Limb (tissue), 2 donors: ENCODE data around the gene PAX7.
"Not testable (repeated sequence)": the region's sequence is repeated elsewhere in the genome, so short reads cannot be mapped to it uniquely, and the experiment has no call there.

ENCODE experiments used
- DNase-seq, 2 donors: peaks; one replicate each; pipeline ENCODE4 v3.0.0-alpha.2; 2016; ENCODE audit errors: extremely low spot score in 2 of 2

PAX7 gene

DNA sequence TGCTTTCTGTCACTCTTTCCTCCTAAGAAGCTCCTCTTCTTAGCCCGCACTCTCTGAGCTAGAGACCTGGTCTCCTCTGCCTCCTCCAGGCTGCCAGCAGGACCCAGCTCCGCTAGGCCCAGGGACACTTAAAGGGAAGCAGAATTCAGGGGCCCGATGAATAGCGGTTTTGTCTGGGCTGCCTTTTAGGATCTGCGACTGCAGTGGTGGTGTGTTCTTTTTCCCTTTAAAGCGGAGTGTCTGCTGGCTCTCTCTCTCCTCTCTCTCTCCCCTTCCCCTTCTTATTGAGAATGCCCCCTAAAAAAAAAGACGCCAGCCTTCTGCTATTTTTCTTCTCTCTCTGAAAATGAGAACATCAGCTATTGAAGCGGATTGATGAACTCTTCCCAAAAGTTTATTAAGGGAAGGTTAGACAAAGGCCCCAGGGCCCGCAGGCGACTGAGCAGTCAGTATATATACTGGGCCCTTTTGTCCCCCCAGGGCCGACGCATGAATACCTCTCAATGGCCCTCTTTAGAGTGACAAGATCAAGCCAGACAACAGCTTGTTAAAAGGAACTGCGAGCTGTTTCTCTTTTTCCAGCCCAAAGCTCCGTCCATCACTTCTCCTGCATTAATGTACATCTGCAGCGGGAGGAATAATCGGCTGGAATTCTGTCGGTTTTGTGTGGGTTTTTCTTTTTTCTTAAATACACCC, 27.0 kb downstream of the PAX7 start:
- no peak for DNase-seq

DNA sequence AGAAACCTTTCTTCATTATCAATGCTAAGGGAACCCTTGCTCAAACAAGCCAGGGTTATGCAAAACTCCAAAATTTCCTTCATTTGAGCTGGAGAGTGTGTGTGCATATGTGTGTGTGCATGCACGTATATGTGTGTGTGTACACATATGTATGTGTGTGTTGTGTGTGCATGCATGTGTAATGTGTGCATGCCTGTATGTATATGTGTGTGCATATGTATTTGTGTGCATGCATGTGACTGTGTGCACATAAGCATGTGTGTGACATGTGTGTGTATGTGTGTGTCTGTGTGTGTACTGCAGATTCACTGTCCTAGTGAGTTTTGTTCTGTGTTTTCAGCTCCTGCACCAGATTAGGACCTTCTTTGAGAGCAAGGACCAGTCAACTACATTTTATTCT, 28.2 kb downstream of the PAX7 start:
- DNase-seq = no peak

DNA sequence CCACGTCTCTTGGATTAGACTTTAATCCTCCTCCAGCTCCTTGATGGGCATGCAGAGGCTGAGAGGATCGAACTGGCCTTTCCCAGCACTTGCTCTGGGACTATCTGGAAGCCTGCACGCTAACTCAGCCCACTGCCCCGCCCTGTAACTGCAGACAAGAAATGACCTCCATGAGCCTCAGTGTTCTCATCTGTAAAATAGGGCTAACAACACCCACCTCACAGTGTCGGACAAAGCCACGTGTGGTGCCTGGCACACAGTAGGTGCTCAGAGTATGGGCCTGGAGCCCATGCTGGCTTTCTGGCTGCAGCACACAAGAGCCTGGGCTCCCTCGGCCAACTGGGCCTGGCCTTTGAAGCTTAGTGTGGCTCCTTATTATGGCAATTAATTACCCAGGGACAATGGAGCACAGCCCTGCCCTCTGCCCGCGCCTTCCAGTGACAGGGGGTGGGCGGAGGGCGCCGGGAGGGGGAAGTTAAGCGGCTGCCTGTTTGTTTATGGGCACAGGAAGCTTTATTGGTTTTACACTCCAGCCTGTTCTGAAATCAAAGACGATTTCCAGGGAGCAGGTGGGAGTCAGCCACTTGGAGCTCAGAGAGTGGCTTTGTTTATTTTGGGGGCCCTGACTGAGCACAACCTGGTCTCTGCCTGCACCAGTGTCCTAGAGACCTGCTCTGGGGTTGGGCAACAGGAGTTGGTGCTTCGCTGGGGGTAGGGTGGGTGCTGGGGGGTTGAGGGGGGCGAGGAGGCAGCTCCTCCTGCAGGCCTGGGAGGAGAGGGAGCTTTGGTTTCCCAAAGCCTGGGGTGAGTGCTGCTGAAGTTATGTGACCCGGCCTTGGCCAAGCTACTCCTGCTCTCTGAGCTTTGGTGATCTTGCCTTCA, 31.0 kb downstream of the PAX7 start:
- no peak for DNase-seq

DNA sequence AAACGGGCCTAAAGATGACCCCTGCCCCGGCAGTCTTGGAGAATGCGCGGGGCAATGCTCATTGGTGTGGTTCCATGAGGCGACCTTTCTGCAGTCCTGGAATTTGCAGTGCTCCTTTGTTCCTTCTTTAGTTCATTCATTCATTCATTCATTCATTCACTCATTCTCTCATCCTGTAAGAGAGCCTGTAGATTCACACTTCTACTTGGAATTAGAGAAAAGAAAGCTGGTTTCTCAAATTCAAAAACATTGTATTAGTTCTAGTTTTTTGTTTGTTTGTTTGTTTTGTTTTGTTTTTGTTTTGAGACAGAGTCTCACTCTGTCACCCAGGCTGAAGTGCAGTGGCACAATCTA, 31.6 kb downstream of the PAX7 start:
- no peak for DNase-seq

DNA sequence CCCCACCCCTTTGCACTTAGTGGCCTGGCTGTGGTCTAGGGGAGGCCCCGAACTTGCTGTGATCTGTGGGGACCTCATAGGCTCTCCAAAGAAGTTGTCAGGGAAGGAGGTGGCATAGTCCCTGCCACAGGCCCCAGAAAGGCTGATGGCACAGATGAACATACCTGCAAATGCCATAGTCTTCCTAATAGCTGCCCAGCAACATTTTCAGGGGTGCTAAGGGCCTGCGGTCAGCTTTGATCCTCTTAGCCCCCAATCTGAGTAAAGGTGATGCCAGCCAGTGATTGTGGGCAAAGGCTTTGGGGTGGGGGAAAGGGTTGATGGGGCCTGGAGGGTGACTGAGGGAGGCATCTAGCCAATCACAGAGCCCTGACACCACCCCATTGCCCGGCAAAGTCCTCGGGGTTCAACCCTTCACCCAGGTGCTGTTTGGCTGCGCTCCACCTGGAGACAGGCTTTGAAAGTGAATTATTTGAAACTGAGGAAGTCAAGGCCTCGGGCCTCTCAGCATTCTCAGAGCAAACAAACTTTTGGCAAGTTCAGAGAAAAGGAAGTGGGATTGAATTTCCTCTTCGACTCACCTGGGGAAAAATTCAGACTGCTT, 35.8 kb downstream of the PAX7 start:
- no peak for DNase-seq

DNA sequence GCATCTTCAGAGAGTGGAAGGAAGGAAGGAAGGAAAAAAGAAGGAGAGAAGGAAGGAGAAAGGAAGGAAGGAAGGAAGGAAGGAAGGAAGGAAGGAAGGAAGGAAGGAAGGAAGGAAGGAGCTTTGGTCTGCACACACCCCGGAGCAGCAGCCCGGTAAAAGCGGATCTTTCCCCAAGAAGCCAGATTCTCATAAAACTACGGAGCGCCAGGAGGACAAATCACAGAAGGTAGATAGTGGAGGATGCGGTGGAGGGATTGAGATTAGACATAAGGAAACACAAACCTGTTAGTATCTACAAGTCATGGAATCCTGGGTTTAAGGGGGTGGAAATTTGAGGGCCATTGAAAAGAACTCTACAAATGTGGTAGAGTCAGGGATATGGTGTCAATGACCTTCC, 36.7 kb downstream of the PAX7 start:
- DNase-seq = no peak

DNA sequence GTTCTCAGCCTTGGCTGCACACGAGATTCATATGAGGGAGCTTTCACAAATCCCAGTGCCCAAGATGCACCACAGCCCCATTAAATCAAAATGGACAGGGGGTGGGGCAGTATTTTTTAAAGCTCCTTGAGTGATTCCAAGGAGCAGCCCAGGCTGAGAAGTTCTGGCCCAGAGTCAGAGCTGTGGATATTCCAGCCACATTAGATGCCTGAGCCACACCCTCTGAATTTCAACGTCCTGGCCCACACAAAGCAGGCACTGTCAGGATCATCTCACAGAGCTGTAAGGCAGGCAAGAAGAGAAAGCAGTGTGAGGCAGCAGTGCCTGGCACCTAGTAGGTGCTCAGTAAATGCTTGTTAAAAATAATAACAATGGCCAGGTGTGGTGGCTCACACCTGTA, 37.4 kb downstream of the PAX7 start:
- no peak for DNase-seq

DNA sequence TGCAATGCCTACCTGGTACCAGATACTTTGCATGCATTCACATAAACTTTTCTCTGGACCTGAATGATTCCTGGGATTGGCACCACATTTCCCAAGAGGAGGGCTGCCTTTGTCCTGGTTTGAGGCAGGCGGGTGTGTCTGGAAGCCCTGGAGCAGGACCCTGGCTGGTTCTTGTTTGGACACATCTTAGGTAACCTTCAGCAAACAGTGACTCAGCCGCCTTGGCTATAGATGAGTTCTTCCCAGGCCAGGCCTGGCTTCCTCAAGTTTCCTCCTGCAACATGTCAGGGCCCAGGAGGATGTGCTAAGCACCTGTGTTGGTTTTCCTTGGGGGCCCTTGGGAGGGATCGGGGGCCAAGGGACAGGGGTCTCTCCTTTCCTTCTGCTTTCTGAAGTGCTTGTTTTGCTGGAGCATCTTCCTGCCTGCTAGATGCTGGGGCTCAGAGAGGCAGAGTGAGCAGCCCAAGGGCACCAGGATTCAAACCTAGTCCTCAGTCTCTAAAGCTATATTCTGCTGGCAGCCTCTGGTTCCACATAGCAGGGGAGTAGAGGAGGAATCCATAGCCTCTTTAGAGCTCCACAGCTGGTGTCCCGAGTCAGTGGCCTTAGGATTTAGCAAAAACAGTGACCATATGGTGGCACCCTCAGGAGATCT, 38.2 kb downstream of the PAX7 start:
- no peak for DNase-seq

DNA sequence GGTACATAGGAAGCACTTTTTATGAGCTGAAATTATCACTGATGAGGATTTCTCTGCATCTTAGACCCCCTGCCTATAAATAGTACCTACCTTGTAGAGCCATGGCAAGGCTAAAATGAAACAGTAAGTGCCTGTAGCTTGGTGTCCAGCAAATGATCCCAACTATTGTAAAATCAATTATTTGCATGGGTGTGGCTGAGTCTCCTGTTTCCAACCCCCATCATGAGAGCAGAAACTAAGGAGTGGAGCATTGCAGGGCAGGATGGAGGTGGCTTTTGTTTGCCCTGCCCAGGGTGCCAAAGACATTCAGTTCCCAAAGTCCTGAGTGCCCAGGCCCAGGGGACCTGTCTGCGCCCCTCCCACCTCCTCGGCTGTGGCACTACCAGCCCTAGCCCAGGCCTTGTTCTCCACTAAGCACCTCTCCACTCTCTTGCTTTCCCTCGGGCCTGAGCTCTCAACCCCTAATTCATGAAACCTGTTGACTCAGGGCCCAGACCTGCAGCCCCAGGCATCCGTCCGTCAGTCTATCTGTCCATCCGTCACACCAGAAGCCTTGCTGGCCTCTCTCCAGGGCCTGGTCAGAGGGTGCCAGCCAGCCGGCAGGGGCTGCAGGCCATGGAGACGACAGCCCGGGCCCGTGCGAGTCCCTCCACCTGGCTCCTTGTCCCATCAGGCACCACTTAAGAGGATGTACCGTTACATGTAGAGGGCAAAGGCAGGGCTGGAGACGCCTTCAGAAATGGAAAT, 39.6 kb downstream of the PAX7 start:
- no peak for DNase-seq

DNA sequence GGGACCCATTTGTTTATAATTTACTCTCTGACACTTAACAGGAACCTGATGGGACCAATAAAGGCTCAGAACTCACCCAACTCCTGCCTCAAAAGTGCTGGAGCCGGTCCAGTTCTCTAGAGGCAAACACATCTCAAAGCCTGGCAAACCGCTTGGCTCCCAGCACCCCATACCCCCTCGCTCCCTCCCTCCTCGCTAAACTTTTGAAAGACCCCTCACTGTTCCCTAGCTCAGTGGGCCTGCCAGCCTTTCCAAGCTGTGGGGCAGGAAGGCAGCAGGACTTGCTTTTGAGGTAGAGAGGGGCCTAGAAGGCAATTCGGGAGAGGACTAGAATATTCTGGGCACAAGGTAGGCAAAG, 40.2 kb downstream of the PAX7 start:
- no peak for DNase-seq

DNA sequence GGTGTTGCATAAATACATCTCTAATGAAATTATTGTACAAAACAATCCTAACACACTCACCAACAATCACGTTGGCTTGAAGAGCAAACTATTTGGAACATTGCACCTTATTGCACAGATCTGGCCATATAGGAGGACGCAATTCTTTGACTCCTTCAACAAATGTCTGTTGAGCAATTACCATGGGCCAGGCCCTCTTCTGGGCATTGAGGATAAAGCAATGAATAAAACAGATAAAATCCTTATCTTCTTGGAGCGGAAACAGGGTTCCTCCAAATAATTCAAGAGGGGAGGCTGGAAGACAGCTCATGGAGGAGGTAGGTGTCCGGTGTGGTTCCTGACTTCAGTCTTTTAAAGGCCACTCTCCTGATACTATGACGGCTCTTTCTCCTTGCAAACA, 43.3 kb downstream of the PAX7 start:
- DNase-seq = no peak

DNA sequence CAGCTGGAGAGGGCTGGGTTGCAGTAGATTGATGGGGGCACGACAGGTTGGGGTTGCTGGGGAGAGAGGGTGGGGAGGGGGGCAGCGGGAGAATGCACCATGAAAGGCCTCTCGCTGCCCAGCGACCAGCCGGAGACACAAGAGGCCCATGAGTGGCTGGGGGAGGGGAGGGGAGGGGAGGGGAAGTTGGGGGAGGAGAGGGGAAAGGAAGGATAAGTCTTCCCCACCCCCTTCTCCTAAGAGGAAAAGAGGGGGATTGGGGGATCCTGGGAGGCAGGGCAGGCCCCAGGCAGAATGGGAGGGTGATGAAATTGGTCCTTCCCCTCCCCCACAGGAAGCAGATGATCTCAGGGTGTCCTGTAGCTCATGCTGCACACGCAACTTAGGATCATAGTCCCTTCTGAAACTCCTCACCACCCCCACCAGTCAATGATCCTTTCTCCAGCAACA, 45.7 kb downstream of the PAX7 start:
- DNase-seq = peak in 1 of 2 donors; percentile 63

DNA sequence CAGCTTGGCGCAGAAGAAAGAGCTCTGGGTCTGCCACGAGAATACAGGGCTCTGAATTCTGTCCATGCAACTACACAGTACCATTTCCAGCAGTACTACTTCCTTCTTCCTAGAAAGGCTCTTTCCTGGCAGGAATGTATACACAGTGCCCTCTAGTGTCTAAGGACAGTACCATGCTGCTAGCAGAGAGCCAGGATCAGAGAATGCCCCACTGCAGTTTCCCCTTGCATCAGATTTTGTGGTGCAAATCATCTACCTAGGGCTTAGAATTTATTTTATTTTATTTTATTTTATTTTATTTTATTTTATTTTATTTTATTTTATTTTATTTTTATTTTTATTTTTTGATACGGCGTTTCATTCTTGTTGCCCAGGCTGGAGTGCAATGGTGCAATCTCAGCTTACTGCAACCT, 50.8 kb downstream of the PAX7 start:
- DNase-seq = peak in 1 of 2 donors; percentile 34

DNA sequence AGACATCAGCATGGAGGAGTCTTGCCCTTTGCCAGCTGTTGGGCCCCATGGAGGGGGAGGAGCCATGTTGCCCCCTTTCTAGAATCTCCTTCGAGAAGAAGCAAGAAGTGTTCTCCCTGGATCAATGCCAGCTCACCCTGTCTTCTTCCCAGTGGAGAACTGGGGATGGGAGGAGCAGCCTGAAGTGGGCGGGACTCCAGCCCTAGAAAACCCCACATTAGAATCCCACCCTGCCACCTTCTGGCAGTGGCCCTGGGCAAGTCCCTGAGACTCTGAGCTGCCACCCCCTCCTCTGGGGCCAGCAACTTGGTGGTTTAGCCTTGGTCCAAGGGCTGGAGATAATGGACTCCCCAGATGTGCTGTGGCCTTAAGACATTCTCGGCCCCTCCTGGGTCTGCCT, 51.7 kb downstream of the PAX7 start:
- no peak for DNase-seq

DNA sequence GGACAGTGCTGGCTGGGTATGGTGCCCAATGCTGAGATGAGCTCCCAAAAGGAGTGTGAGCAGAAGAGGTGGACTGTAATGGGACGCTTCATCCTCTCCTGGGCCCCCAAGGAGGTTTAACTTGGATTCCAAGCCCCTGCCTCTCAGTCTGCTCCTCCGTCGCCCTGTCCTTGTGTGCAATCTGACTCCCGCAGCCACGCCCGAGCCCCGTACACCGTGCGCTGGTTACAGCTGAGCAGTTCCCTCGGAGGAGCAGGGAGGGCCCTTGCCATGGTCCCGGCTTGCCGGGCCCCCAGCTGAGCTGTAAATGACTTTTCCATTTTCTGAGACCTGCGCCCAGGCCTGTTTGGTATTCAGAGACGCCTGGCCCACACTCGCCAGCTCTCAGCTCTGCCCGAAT, 53.7 kb downstream of the PAX7 start:
- DNase-seq = no peak

DNA sequence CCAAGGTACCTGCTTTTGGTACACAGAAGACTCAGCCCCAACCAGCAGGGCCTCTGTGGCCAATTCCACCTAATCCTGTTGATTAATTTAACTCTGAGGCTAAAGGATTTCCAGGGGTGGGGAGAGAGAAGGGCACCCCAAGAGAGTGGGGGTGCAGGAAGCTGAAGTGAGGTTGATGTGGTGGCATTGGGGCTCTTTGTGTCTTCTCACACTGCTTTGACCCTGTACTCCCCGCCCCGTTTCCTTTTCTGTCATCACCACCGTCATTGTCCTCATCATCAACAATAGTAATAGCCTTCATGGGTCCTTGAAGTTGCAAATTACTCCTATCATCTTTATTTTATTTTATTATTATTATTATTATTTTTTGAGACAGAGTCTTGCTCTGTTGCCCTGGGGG, 55.9 kb downstream of the PAX7 start:
- DNase-seq = no peak

DNA sequence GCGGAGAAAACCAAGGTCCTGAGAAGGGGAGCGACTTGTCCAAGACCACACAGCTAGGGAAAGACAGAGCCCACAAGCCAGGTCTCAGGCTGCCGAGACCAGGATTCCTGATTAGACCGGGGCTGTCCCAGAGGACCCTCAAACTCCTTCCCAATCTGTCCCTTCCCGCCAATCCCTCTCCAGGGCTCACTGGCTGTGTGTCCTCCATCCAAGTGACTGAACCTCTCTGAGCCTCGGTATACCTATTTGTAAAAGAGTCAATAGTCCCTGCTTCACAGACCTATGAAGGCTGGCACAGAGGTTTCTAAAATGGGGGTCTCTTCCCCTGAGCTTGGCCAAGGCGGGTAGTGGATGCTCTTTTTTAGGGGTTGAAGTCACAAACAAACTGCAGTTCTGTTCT, 56.6 kb downstream of the PAX7 start:
- DNase-seq = no peak

DNA sequence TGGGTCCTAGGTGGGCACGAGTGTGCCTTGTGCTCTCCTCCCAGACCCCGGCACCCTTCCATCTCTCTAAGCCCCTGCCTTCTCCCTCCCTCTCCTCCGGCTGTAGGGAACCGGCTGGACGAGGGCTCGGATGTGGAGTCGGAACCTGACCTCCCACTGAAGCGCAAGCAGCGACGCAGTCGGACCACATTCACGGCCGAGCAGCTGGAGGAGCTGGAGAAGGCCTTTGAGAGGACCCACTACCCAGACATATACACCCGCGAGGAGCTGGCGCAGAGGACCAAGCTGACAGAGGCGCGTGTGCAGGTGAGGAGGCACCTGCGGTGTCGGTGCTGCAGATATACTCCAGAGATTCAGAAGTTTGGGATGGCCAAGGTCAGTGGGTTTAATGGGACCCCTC, 61.0 kb downstream of the PAX7 start:
- no peak for DNase-seq

DNA sequence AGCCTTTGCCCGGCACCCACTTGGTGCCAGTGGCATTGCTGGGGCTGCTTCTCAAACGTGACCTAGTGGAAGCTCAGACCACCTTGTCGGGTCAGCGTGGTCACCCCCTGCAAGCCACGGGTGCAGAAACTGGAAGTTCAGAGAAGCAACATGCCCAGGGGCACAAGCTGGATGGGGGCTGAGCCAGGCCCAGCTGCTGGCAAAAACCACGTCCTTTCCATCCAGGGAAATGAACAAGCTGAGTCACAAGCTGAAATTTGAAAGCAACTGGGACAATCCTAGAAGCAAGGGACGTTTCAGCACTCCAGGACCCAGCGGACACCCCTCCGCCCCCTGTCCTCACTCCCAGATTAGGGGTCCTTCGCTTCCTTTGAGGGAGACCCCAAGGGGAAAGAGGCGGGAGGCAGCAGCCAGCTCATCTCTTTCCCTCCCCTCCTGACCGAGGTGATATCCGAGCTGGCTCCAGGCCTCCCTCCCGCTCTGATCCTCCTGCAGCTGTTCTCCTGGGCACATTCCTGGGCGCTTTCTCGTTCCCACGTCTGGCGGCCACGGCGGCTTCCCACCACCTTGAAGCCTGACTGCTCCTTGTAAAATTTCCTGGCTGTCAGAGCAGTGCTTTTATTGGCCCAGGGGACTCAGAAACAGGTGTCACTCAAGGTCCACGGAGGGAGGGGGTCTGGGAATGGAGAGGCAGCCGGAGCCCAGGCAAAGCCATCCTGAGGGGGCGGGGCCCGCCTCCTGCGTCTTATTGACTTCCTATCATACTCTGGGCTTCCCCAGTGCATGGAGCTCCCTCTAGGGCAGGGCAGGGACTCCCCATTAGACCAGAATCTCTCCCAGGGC, 62.8 kb downstream of the PAX7 start:
- peak; percentile 65 to 67 for DNase-seq

DNA sequence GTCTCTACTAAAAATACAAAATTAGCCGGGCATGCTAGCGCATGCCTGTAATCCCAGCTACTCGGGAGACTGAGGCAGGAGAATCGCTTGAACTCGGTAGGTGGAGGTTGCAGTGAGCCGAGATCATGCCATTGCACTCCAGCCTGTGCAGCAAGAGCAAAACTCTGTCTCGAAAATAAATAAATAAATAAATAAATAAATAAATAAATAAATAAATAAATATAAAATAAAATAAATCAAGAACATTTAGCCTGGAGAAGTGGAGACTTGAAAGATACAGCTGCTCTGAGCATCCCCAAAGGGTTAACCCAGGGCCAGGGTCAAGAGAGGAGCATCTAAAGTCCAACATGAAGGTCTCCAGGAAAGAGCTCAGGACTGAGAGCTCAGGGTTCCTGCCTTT, 63.6 kb downstream of the PAX7 start:
- not testable (repeated sequence) for DNase-seq

DNA sequence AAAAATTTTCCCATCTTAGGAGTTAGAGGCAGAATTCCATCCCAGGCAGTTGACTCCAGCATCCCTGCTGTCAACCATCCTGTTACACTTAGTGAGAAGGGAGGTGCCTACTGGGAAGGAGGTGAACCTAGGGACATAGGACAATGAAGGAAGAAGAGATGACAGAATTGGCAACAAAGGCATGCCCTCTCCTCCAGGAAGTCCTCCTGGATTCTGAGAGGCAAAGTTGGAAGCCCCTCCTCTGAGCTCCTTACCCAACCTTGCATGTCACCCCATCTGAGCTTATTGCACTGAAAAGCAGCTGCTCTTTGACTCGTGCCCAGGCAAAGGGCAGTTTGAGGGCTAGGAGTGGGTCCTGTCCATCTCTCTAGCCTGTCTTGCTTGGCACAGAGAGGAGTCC, 66.9 kb downstream of the PAX7 start:
- DNase-seq = no peak
